Thyroid gland (tissue), 4 donors: ENCODE measurements around the gene EPB41L4A. TPM values are rescaled to one million over a fixed set of nuclear protein-coding genes. Genes with fewer than 3 reads are reported as not detected.

Experiments
- DNase-seq, 2 donors: peaks; one replicate each; pipeline ENCODE4 v3.0.0-alpha.2; 2019
- H3K27ac ChIP-seq, 3 donors: fragments of 200-600 bp; sonication (generic); 1 replicate in 2 of 3; 2 replicates in 1 of 3; pipeline ENCODE4 v1.5.1; 2016 to 2019; ENCODE audit warnings: mild to moderate bottlenecking in 1 of 3, moderate library complexity in 1 of 3
- H3K27me3 ChIP-seq: fragments of 200-600 bp; sonication (generic); one replicate; pipeline ENCODE4 v1.5.1; 2019
- H3K36me3 ChIP-seq, 2 donors: fragments of 200-600 bp; sonication (generic); one replicate each; pipeline ENCODE4 v1.5.1; 2016 to 2019
- H3K4me1 ChIP-seq, 2 donors: fragments of 200-600 bp; sonication (generic); one replicate each; pipeline ENCODE4 v1.5.1; 2017 to 2019
- H3K4me3 ChIP-seq, 3 donors: fragments of 200-600 bp; sonication (generic); replicated peaks in 1 of 3; 1 replicate in 2 of 3; 2 replicates in 1 of 3; pipeline ENCODE4 v1.5.1; 2016; ENCODE audit warnings: mild to moderate bottlenecking in 1 of 3
- H3K9me3 ChIP-seq: fragments of 200-600 bp; sonication (generic); one replicate; pipeline ENCODE4 v1.5.1; 2017
- POLR2A ChIP-seq, 2 donors: fragments of 450-650 bp; IDR thresholded peaks; one replicate each; pipeline ENCODE4 v1.6.1; 2017; ENCODE audit warnings: antibody characterized with exemption in 2 of 2, mild to moderate bottlenecking in 2 of 2, moderate library complexity in 1 of 2
- WGBS, 2 donors: methylation state at CpG; one replicate each; pipeline ENCODE4 v1.1.5; 2017; 5-methylcytosine and 5-hydroxymethylcytosine counted together
- intact Hi-C: fragments of 100-400 bp; cut with DNase I; formaldehyde crosslinking; loops from one replicate; pipeline ENCODE4 v1.15.1; 2023
- total RNA-seq, 4 donors: library from RNA; depleted of rRNA; stranded (reverse); fragments of >200 nt; gene quantifications; one replicate each; pipeline ENCODE4 v1.2.3, GENCODE V29; 2016
- TF ChIP-seq, protein P1 (sequence below), 6 experiments: fragments of 200-600 bp in 3 of 6; fragments of 450-650 bp in 3 of 6; sonication (generic) in 3 of 6; IDR thresholded peaks; one replicate each; pipeline ENCODE4 v1.5.1; 2016 to 2019; ENCODE audit warnings: antibody characterized with exemption in 6 of 6, mild to moderate bottlenecking in 2 of 6, inconsistent platforms in 1 of 6, moderate library complexity in 1 of 6

EPB41L4A gene
- total RNA-seq, 4 donors from 2014 or later = 31.9 to 44.2 (median 37.5) TPM

- H3K27ac ChIP-seq = no peak overlapping the region
- no peaks in the 10 kb centered on the region for H3K27me3 ChIP-seq
- 80 to 91% methylated on average over 5 of the region's 5 CpGs for WGBS, 2 donors
- H3K4me3 ChIP-seq = no peak overlapping the region
- H3K9me3 ChIP-seq = no peaks in the 10 kb centered on the region
- TF ChIP-seq, protein P1, sequence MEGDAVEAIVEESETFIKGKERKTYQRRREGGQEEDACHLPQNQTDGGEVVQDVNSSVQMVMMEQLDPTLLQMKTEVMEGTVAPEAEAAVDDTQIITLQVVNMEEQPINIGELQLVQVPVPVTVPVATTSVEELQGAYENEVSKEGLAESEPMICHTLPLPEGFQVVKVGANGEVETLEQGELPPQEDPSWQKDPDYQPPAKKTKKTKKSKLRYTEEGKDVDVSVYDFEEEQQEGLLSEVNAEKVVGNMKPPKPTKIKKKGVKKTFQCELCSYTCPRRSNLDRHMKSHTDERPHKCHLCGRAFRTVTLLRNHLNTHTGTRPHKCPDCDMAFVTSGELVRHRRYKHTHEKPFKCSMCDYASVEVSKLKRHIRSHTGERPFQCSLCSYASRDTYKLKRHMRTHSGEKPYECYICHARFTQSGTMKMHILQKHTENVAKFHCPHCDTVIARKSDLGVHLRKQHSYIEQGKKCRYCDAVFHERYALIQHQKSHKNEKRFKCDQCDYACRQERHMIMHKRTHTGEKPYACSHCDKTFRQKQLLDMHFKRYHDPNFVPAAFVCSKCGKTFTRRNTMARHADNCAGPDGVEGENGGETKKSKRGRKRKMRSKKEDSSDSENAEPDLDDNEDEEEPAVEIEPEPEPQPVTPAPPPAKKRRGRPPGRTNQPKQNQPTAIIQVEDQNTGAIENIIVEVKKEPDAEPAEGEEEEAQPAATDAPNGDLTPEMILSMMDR (IDR thresholded peaks at IDR 0.05) = no peak
- TF ChIP-seq POLR2A (IDR thresholded peaks at IDR 0.05) = no peak
- intact Hi-C loops = no loop called here
- peaks cover 3 to 4% of the 10 kb centered on the region in 2 donors for H3K4me1 ChIP-seq
- DNase-seq = no peak
- H3K36me3 ChIP-seq = no peaks in the 10 kb centered on the region
These were observed 140.0 kb downstream of the EPB41L4A start for GRCh38 chr5:112279082-112279481.

- H3K36me3 ChIP-seq = no peaks in the 10 kb centered on the region
- no peak overlapping the region for H3K27ac ChIP-seq
- no peak for TF ChIP-seq POLR2A (IDR thresholded peaks at IDR 0.05)
- 81 to 86% methylated on average over 4 of the region's 4 CpGs for WGBS, 2 donors
- no peaks in the 10 kb centered on the region for H3K9me3 ChIP-seq
- intact Hi-C loops = no loop called here
- no peaks in the 10 kb centered on the region for H3K27me3 ChIP-seq
- no peaks in the 10 kb centered on the region for H3K4me1 ChIP-seq
- no peak overlapping the region for H3K4me3 ChIP-seq
- DNase-seq = no peak
These were observed 142.1 kb downstream of the EPB41L4A start for GRCh38 chr5:112276991-112277390.

DNA sequence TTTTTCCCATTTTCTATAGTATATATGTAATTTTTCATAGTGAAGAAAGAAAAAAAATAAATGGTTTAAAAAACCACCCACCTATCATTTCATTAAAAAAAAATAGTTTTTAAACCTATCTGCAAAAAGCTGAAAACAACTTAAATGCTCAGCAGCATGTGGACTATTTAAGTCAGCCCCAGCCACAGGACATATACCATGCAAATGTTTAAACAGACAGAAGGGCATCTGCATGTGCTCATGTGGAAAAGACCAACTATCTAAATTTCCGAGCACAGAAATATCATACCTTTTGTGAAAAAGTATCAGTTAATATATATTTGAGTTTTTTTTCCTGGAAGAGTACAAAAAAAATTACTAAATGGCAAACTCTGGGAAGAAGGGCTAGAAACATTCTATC lies 143.4 kb downstream of the EPB41L4A start:
- Histone ChIP-seq H3K9me3 (no peaks in the 10 kb centered on the region), H3K36me3 (no peaks in the 10 kb centered on the region), H3K4me3 (no peak overlapping the region), H3K27ac (no peak overlapping the region), H3K27me3 (no peaks in the 10 kb centered on the region), H3K4me1 (no peaks in the 10 kb centered on the region)
- DNase-seq = no peak
- 94 to 97% methylated on average over 1 of the region's 1 CpG for WGBS, 2 donors
- TF ChIP-seq, protein P1 (IDR thresholded peaks at IDR 0.05) = no peak
- TF ChIP-seq POLR2A (IDR thresholded peaks at IDR 0.05) = no peak
- intact Hi-C loops = no loop called here

- TF ChIP-seq POLR2A (IDR thresholded peaks at IDR 0.05) = no peak
- TF ChIP-seq, protein P1 (IDR thresholded peaks at IDR 0.05) = no peak
These were observed 148.5 kb downstream of the EPB41L4A start for GRCh38 chr5:112270299-112271293.

GRCh38 chr5:112267231-112267630 lies 151.8 kb downstream of the EPB41L4A start:
- intact Hi-C loops = no loop called here
- WGBS, 2 donors = 89 to 92% methylated on average over 4 of the region's 4 CpGs
- H3K36me3 ChIP-seq = no peaks in the 10 kb centered on the region
- no peak overlapping the region for H3K27ac ChIP-seq
- H3K4me1 ChIP-seq = peaks cover 5 to 18% of the 10 kb centered on the region in 2 donors
- no peak for DNase-seq
- TF ChIP-seq, protein P1 (IDR thresholded peaks at IDR 0.05) = no peak
- no peak for TF ChIP-seq POLR2A (IDR thresholded peaks at IDR 0.05)
- H3K27me3 ChIP-seq = no peaks in the 10 kb centered on the region
- no peak overlapping the region for H3K4me3 ChIP-seq
- H3K9me3 ChIP-seq = no peaks in the 10 kb centered on the region

More at GRCh38 chr5:112270299-112271293, 148.5 kb downstream of the EPB41L4A start:
- no peak for DNase-seq
- H3K27me3 ChIP-seq = no peaks in the 10 kb centered on the region
- H3K27ac ChIP-seq = no peak overlapping the region
- H3K4me3 ChIP-seq = no peak overlapping the region
- intact Hi-C loops = no loop called here
- WGBS, 2 donors = 82 to 84% methylated on average over 4 of the region's 4 CpGs
- H3K9me3 ChIP-seq = no peaks in the 10 kb centered on the region
- peaks cover 0 to 8% of the 10 kb centered on the region in 2 donors for H3K4me1 ChIP-seq
- H3K36me3 ChIP-seq = no peaks in the 10 kb centered on the region
